Inferior parietal cortex (tissue), 1 donor: ENCODE results near the gene XCL1.
"Not testable (repeated sequence)": the region's sequence is repeated elsewhere in the genome, so short reads cannot be mapped to it uniquely, and the experiment has no call there.

Source experiments
- DNase-seq: peaks from one replicate; pipeline ENCODE4 v3.0.0-alpha.2; 2016; ENCODE audit errors: extremely low spot score

The XCL1 gene

GRCh38 chr1:168567568-168567967 lies 8.8 kb upstream of the XCL1 start:
- no peak for DNase-seq

DNA sequence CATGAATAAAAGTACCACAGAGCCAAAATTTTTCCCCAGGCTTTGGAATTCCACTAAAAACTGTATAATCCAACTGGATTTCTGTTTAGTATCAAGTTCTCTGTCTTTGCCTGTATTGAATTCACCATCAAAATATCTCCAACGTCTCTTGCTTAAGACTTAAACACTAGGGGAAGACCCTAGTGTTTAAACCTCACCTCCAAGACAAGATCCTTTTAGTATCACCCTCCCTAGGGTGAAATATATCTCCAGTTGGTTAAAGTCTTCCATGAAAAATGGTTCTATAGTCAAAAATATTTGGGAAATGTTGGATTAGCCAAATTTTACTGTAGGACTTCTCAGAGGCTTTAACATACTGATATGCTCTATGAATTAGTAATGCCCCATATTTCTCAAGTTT lies 8.1 kb upstream of the XCL1 start:
- no peak for DNase-seq

- no peak for DNase-seq
Measured at GRCh38 chr1:168570652-168571051, 5.8 kb upstream of the XCL1 start.

DNA sequence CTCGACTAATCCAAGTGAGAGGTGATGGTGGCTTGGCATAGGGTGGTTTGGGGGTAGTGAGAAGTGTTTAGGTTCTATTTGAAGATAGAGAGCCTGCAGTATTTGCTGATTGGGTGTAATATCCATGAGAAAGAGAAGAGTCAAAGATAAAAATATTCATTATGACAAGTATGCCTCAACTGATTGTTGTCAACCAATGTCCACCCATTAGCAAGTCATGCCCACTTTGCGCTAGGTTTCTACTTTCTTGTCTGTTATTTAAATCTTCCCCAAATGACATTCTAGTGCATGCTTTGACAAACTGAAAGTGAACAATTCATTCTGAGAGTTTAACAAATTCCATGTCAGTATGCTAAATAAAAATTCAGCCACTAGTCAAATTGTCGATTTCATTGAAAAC lies 3.8 kb upstream of the XCL1 start:
- DNase-seq, result no peak

DNA sequence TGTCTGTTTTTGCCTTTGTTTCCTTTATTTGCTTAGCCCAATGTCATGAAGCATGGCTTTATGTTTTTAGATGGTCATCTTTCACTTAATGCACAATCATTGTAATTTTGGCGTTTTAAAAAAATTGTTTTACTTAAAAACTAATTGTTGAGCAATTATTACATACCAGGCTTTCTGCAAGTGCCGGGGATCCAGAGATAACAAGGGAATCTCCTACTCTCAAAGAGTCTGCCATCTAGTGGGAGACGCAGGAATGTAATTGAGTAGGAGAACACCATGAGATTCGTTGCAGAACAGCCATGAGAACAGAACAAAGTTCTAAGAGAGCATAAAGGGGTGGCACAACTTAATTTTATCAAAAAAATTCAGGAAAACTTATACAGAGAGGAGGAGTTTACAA lies 2.2 kb upstream of the XCL1 start:
- DNase-seq, result not testable (repeated sequence)

- DNase-seq, result not testable (repeated sequence)
Measured at GRCh38 chr1:168578531-168579185, 2.3 kb downstream of the XCL1 start.

DNA sequence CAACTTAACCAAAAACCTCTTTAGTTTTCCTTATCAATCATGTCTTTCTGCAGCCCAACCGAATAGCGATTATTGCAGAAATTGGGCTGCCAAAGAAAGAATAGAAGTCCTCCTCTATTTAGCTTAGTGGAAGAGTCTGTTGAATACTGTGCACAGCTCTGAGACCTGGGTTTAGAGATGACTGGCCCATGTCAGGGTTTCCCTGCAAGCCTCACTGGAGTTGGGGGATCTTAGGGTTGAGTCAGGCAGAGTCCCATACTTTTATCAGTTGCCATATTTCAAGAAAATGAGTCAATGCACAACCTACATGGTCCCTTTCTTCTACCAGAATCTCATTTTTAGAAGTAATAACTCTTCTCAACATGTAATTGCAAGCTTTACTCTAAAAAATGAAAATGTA lies 3.9 kb downstream of the XCL1 start:
- not testable (repeated sequence) for DNase-seq

DNA sequence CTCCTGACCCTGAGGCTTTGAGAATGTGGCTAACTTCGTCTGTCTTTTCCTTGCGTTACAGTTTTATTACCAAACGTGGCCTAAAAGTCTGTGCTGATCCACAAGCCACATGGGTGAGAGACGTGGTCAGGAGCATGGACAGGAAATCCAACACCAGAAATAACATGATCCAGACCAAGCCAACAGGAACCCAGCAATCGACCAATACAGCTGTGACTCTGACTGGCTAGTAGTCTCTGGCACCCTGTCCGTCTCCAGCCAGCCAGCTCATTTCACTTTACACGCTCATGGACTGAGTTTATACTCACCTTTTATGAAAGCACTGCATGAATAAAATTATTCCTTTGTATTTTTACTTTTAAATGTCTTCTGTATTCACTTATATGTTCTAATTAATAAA lies 4.6 kb downstream of the XCL1 start:
- not testable (repeated sequence) for DNase-seq

- DNase-seq, result no peak
Measured at GRCh38 chr1:168581817-168582572, 5.6 kb downstream of the XCL1 start.

- DNase-seq, result no peak
Measured at GRCh38 chr1:168582688-168583336, 6.4 kb downstream of the XCL1 start.

DNA sequence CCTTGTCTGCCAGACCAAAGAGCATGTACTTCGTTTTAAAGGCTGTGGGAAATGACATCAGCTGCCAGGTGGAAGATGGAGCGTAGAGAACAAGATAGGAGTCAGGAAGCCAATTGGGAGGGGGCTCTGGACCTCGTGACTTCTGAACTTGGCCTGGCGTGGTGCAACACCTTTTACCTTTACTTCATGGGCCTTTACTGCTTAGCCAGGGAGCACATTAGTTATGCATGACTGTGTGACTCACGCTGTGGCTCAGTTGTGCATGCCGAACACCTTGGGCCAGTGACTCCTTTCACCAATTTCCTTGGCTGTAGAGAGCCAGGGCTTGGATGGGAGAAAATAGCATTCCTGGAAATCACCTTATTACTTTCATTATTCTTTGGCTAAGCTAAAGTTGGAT lies 7.2 kb downstream of the XCL1 start:
- no peak for DNase-seq

- DNase-seq, result peak; percentile 66
Measured at GRCh38 chr1:168585191-168585590, 8.8 kb downstream of the XCL1 start.

DNA sequence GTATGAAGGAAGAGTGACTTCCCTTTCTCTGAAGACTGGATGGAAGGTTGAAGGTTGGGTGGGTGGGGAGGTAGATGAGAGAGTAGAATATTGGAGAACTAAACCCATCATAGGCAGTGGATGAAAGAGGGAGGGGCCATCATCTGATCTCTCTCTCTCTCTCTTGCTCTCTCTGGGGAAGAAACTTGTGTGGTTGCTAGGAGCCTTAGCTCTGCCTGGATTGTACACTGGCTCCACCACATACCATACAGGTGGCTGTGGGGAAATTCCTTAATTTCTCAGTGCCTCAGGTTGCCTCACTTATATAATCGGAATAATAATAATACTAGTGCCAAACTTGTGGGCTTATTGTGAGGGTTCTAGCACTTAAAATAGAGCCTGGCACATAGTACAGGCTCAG lies 9.5 kb downstream of the XCL1 start:
- no peak for DNase-seq

DNA sequence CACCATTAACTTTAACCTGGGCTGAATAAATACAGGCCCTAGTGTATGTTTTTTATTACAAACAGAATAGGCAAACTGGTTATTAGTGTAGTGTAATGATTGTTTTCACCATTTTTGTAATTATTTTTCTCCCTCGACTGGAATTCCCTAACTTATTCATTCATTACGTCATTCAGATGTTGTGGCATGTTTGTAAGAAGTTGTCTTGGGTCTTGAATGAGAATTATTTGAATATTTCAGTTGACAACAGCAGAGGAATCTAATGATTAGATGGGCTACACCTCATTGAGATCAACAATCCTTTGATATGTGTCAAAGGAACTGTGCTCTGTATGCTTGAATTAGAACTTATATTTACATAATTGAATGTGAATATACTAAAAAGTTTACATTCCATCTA lies 12.8 kb downstream of the XCL1 start:
- DNase-seq, result no peak

DNA sequence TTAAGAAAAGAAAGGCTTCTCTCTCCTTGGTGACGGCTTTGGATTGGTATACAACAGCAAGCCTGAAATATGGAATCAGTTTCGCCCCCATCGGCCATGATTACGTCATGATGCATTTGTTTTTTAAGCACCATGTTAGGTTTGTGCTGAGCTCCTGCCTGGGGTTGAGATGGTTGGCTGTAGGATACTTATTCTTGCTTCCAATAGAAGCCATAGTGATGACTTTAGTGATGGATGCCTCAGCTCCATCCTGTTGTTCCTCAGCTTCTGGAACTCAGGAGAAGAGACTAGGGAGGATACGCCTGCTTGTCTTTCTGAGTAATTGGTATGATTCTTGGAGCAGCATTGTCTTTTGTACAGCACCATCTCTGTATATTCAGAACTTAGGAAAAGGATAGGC lies 14.7 kb downstream of the XCL1 start:
- DNase-seq, result no peak

- DNase-seq, result no peak
Measured at GRCh38 chr1:168591641-168592250, 15.3 kb downstream of the XCL1 start.

DNA sequence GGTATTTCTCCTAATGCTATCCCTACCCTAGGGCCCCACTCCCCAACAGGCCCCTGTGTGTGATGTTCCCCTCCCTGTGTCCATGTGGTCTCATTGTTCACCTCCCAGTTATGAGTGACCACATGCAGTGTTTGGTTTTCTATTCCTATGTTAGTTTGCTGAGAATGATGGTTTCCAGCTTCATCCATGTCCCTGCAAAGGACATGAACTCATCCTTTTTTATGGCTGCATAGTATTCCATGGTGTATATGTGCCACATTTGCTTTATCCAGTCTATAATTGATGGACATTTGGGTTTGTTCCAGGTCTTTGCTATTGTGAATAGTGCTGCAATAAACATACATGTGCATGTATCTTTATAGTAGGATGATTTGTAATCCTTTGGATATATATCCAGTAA lies 19.0 kb downstream of the XCL1 start:
- DNase-seq, result not testable (repeated sequence)

DNA sequence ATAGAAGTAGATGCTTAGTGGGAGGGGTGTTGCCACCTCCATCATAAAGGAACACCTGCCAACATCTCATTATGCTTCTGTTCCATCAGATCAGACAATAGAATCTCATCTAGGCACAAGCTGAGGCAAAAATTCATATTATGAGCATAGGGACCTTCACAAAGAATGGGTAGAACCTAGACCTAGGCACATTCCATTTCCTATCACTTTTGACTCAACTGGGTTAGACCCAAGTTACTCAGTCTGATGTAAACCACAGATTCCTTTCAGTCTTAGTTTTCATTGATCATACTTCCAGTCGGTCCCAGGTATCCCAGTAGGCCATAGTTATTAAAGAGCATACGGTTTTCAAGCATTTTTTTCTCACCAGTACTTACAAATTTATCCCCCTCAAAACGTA lies 21.7 kb downstream of the XCL1 start:
- DNase-seq, result no peak

DNA sequence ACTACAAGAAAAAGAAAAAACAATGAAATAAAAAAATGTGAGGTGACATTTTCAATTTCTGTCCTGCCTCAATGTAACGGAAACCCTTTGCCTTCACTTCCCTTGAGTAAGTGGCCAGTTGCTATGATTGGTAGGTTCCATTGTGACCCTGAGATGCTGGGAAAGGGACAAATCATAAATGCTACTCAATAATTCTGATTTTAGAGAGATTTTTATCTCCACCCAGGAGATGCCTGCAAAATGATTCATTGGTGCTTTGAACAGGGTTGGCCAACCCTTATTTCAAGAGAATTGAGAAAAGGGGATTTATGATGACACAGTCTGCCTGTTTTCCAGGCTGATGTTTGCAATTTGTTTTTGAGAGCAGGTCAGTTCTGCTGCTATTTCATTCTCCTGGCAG lies 22.5 kb downstream of the XCL1 start:
- DNase-seq, result no peak

- no peak for DNase-seq
Measured at GRCh38 chr1:168599641-168600040, 23.2 kb downstream of the XCL1 start.

GRCh38 chr1:168601051-168601450 lies 24.6 kb downstream of the XCL1 start:
- DNase-seq, result no peak

DNA sequence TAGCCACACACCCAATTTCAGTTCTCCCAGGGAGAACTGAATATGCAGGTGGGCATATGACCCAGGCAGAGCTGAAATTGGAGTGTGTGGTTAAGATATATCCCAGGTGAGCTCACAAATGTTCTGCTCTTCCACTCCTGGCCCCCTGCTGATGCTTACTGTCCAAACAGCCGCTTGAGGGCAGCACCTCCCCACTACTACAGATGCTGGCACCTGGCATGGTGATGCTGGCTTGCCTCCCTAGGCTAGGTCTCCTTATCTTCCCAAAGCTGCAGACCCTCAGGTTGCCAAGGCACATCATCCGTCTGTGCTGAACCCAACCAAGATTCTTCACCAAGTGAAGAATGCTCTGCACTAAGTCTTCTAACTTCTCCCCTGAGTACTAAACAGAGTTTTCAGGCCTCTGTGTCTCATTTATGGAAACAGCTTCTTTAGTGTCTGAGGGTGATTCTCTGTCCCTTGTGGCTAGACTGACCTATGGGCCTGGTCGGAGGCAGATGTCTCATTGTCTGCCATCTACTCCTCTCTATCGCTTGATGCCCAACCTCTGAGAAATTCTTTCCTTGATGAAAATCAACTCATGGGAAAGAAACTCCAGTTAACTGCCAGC lies 27.2 kb downstream of the XCL1 start:
- DNase-seq, result peak; percentile 88
